ENCODE data around the gene USH1C. TPM values are rescaled to one million over a fixed set of nuclear protein-coding genes. Genes with fewer than 3 reads are reported as not detected.

The USH1C gene
- total RNA-seq, 2 donors from 2014 or later: not detected

- intact Hi-C loops (cut with DNase I): loop anchor here (10.0 kb wide), 1 partner anchor 274 kb away; no protein-coding TSS in a partner anchor
Measured at GRCh38 chr11:17508306-17508705, 35.9 kb downstream of the USH1C start.

GRCh38 chr11:17507773-17508172, 36.4 kb downstream of the USH1C start:
- no peak for DNase-seq (ENCODE audit: low spot score)
- Histone ChIP-seq H3K4me1 (replicated peaks) (no peaks in the 10 kb centered on the region), H3K27me3 (replicated peaks; ENCODE audit: insufficient read depth) (no peaks in the 10 kb centered on the region), H3K9me3 (no peaks in the 10 kb centered on the region), H3K4me3 (no peak overlapping the region), H3K27ac (no peak overlapping the region), H3K36me3 (no peaks in the 10 kb centered on the region)
- no peak for TF ChIP-seq POLR2A (IDR thresholded peaks at IDR 0.05)
- WGBS: 76% methylated on average over 2 of the region's 2 CpGs
- intact Hi-C loops (cut with DNase I): loop anchor here (10.0 kb wide), 1 partner anchor 273 kb away; no protein-coding TSS in a partner anchor

More at GRCh38 chr11:17508306-17508705, 35.9 kb downstream of the USH1C start:
- Histone ChIP-seq H3K27me3 (replicated peaks; ENCODE audit: insufficient read depth) (no peaks in the 10 kb centered on the region), H3K4me1 (replicated peaks) (no peaks in the 10 kb centered on the region), H3K36me3 (no peaks in the 10 kb centered on the region), H3K4me3 (no peak overlapping the region), H3K27ac (no peak overlapping the region), H3K9me3 (no peaks in the 10 kb centered on the region)
- no peak for DNase-seq (ENCODE audit: low spot score)
- TF ChIP-seq, protein P1, sequence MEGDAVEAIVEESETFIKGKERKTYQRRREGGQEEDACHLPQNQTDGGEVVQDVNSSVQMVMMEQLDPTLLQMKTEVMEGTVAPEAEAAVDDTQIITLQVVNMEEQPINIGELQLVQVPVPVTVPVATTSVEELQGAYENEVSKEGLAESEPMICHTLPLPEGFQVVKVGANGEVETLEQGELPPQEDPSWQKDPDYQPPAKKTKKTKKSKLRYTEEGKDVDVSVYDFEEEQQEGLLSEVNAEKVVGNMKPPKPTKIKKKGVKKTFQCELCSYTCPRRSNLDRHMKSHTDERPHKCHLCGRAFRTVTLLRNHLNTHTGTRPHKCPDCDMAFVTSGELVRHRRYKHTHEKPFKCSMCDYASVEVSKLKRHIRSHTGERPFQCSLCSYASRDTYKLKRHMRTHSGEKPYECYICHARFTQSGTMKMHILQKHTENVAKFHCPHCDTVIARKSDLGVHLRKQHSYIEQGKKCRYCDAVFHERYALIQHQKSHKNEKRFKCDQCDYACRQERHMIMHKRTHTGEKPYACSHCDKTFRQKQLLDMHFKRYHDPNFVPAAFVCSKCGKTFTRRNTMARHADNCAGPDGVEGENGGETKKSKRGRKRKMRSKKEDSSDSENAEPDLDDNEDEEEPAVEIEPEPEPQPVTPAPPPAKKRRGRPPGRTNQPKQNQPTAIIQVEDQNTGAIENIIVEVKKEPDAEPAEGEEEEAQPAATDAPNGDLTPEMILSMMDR (IDR thresholded peaks at IDR 0.05): no peak
- TF ChIP-seq POLR2AphosphoS5 (IDR thresholded peaks at IDR 0.05) (no peak), POLR2A (IDR thresholded peaks at IDR 0.05) (no peak)
- 42% methylated on average over 3 of the region's 3 CpGs for WGBS

DNA sequence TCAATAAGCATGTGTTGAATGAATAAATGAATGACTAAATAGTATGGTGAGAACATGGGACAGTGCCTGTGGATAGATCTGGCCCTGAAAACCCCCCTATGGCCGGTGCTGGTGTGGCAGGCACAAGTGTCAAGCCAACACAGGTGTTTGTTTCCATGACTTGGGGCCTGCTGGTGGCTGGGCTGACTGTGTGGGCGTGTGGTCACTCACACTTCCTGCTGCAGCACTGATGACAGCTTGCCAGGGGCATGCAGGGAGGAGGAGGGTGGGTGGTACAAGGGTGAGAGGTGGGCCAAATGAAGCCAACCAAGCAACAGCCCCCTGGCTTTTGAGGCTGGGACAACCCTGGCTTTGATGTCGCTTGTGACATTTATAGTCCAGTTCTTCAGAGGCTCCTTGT, 37.3 kb downstream of the USH1C start:
- no peaks in the 10 kb centered on the region for H3K4me1 ChIP-seq (replicated peaks)
- no peaks in the 10 kb centered on the region for H3K36me3 ChIP-seq
- H3K27ac ChIP-seq: no peak overlapping the region
- H3K27me3 ChIP-seq (replicated peaks; ENCODE audit: insufficient read depth): no peaks in the 10 kb centered on the region
- 64% methylated on average over 3 of the region's 3 CpGs for WGBS
- DNase-seq (ENCODE audit: low spot score): no peak
- TF ChIP-seq, protein P1 (IDR thresholded peaks at IDR 0.05): no peak
- TF ChIP-seq POLR2A (IDR thresholded peaks at IDR 0.05) (no peak), POLR2AphosphoS5 (IDR thresholded peaks at IDR 0.05) (no peak)
- H3K9me3 ChIP-seq: no peaks in the 10 kb centered on the region
- intact Hi-C loops (cut with DNase I): loop anchor here (10.0 kb wide), 1 partner anchor 272 kb away; no protein-coding TSS in a partner anchor
- no peak overlapping the region for H3K4me3 ChIP-seq

DNA sequence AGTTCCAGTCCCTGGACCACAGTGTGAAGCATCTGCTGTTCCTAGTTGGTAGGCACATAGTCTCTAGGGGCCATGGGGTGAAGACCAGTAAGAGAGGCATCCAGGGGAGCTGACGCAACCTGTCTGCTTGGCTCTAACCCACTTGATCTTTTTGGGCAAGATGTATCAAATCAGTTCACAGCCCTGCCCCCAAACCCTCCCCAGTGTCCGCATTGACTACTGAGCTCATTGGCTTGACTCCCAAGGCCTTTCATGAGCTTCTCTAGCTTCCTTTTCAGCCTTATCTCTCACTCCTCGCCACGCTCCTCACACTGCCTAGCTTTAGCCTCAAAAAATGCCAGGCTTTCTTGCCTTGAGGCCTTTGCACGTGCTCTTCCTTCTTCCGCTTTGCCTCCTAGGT, 37.9 kb downstream of the USH1C start:
- intact Hi-C loops (cut with DNase I): loop anchor here (10.0 kb wide), 1 partner anchor 272 kb away; no protein-coding TSS in a partner anchor
- no peak for DNase-seq (ENCODE audit: low spot score)
- Histone ChIP-seq H3K27me3 (replicated peaks; ENCODE audit: insufficient read depth) (no peaks in the 10 kb centered on the region), H3K4me1 (replicated peaks) (no peaks in the 10 kb centered on the region), H3K27ac (no peak overlapping the region), H3K4me3 (no peak overlapping the region), H3K9me3 (no peaks in the 10 kb centered on the region), H3K36me3 (no peaks in the 10 kb centered on the region)
- no peak for TF ChIP-seq POLR2AphosphoS5 (IDR thresholded peaks at IDR 0.05)
- TF ChIP-seq POLR2A (IDR thresholded peaks at IDR 0.05): no peak
- TF ChIP-seq, protein P1 (IDR thresholded peaks at IDR 0.05): no peak
- 85% methylated on average over 6 of the region's 6 CpGs for WGBS

GRCh38 chr11:17505146-17505545, 39.1 kb downstream of the USH1C start:
- Histone ChIP-seq H3K9me3 (no peaks in the 10 kb centered on the region), H3K27ac (no peak overlapping the region), H3K36me3 (no peaks in the 10 kb centered on the region), H3K4me3 (no peak overlapping the region), H3K27me3 (replicated peaks; ENCODE audit: insufficient read depth) (no peaks in the 10 kb centered on the region), H3K4me1 (replicated peaks) (no peaks in the 10 kb centered on the region)
- intact Hi-C loops (cut with DNase I): loop anchor here (10.0 kb wide), 1 partner anchor 270 kb away; no protein-coding TSS in a partner anchor
- TF ChIP-seq POLR2AphosphoS5 (IDR thresholded peaks at IDR 0.05) (no peak), POLR2A (IDR thresholded peaks at IDR 0.05) (no peak)
- TF ChIP-seq, protein P1 (IDR thresholded peaks at IDR 0.05): no peak
- 74% methylated on average over 4 of the region's 4 CpGs for WGBS
- no peak for DNase-seq (ENCODE audit: low spot score)

All from prostate gland (tissue), 2 donors.